Activated CD4-positive, alpha-beta T cell treated with anti-CD3 and anti-CD28 coated beads, Interleukin-2, Interleukin-6, amounts not matched to agents 100 ng/mL and 50 ng/mL, durations not matched to agents 16 hours and 8 hours (primary cell): Measurements from ENCODE around the gene PIR.

Experiments used
- DNase-seq: peaks from one replicate; pipeline ENCODE4 v3.0.0-alpha.2; 2020

Gene PIR

DNA sequence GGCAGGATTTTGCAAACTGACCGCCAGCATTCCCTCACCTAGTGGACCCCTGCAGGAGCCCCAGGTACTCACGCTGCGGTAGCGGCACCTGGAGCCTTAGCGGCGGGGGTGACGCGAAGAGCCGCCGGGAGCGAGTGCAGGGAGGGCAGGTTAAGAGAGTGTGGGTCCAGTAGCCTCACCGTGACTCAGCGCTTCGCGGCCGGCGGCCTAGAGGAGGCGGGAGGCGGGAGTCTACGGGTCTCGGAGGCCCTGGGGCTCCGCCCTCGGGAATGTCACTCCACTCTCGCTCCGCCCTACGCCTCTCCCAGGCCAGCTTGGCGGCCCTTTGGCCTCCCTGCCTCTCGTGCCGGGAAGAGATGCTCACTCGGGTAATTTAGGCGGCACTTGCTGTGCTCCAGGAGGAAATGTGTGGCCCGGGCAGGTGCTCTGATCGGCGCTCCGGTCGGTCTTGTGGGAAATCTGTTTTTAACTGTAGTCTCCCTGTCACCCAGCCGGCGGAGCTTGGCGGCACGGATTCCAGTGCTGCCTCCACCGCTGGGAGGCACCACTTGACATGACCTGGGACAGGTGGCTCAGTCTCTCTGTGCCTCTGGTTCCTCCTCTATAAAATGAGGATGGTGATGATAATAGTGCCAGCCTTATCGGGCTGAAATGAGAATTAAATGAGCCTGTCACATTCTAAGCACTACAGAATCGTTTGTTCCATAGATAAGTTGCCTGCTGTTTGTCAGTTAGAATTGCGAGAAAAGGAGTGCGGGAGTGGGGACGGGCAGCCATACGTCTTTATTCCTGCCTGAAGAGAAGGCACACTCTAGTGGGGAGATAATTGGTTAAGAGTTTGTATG is at the start of gene PIR:
Gene PIR (minus strand): TSS at position 216 of the 845 bp plus-strand sequence. CDS start 2,076 bp downstream, outside the sequence.
- peak; percentile 84 for DNase-seq

DNA sequence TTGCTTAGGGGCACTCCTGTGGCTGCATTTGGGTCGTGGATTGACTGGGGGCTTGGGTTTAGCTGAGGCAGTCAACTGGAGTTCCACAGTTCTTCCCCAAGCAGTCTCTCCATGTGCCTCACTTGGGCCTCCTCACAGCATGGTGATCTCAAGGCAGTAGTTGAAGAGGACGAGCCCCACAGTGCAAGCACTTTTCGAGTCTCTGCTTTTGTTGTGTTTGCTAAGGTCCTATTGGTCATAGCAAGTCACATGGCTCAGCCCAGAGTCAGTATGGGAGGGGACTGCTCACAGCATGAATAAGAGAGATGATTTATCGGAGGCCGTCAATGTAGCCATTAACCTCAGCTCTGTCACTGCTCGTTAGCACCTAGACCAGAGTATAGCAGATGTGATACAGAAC is 37.2 kb upstream of the PIR start:
- DNase-seq = no peak

DNA sequence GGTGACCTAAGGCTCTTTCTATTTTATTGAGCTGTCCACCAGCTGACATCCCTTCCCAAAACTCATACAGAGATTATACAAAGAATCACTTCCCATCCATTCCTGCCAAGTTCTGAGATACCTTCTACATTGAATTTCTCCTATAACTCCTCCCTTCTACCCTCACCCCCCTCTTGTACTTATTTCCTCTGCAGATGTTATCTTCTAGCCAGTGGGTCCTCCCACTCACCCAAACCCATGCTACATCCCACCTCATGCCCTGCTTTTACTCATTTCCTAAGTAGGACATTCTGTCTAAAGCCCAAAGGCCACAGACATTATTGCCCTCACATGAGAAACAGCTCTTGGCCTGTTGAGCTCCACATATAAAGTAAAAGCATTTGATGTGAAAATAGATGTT is 36.0 kb upstream of the PIR start:
- no peak for DNase-seq

GRCh38 chrX:15525664-15526416 is 32.7 kb upstream of the PIR start:
- DNase-seq = no peak

DNA sequence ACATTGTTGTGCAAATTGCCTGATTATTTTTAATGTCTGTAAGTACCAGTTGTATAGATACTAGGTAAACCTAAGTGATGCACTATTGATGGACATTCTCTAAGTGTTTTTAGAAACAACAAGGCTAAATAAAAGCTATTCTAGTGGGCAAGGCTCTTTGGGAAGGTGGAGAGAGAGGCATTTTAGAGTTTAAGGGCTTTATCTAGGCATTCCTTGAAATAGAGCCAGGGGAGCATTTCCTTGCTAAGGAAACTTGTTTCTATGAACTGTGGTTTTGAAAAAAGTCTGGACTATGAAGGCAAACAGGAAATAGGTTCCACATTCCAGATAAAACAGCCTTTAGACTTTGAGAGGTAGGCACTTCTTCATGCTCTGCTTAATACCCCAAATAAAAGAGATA is 31.3 kb upstream of the PIR start:
- no peak for DNase-seq

DNA sequence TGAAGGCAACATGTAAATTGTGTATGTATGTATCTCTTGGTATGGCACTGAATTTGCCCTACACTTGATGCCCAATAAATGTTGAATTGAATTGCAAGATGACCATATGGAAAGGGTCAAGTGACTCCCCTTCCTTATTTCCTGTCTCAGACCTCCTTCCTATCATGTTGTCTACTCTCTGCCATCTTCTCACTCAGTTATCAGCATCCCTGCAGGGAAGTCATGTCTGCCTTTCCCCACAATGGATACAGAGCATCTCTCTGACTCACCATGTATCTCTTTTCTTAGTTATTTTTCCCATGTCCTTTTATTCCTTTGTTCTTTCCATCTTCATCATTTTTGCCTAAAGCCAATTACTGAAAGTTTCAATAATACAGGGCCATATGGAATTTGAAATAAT is 30.0 kb upstream of the PIR start:
- DNase-seq = no peak

GRCh38 chrX:15522464-15522863 is 29.3 kb upstream of the PIR start:
- no peak for DNase-seq

DNA sequence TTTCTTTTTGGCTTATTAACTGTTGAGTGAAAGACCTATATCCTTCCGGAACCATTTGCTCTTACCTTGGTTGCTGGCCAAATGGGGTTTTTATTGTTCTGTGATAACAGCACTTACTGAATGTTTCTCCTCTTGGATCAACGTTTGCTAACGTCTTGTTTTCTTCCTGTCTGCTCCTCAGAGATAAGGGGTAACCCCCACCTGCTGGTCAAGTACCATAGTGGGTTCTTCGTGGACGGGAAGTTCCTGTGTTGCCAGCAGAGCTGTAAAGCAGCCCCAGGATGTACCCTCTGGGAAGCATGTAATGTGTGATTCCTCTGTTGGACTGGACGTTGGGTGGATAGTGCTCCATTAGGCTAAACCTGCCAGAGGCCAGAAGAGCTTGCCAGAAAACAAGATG is 22.8 kb upstream of the PIR start:
- DNase-seq = no peak

DNA sequence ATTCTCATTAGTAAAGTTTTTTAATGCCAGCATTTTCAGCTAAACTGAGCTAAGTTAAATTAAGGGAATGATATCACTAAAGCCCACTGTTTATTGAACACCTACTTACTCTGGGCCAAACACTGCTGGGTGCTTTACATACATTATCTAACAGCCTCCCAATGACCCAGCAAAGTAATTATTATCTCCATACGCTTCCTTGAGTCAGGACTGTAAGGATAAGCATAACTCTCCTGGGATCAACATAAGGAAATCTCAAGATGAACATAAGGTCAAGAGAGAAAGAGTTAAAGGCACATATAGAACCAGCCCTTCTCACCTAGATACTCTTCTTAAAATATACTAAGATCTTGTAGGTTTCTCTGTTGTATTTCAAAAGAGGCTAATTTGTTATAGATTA is 21.1 kb upstream of the PIR start:
- DNase-seq = no peak

DNA sequence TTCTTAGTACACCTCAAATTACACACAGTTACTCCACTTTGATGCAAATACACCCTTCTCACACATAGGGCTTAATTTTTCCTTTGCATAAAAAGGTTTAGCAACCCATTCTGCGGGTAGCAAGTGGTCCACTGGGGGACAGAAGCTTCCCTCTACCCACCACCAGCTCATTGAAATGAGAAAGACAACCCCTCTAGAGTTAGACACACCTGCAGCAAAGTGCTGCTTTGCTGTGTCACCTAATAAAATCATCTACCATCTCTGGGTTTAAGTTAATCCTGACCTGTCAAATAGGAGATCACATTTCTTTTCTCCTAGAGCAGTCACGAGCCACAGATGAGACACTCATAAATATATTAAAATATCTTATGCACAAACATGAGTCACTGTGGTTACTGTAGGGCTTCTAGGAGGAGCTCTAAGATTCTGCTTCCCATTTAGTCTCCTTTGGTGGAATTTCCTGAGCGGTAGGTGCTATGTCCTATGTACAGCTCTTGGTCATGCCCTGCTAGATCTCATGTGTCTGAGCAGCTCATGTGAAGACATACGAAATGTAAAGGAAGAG is 19.4 kb upstream of the PIR start:
- DNase-seq = no peak

DNA sequence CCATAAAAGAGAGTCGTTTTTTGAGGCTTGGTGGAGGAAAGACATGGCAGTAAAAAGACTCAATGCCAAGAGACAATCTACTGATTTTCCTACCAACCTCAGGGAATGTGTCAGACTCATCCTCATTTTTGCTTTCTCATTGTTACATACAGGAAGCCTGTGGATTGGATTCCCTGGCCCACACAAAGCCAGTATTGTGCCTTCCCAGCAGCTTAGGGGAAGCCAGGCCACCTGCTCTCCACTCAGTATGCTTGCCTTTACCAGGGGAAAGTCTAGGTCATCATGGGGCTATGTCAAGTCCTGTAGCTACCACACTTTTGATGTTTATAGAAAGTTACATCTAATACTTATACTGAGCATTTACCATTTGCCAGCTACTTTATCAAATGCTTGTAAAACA is 18.4 kb upstream of the PIR start:
- DNase-seq = no peak

DNA sequence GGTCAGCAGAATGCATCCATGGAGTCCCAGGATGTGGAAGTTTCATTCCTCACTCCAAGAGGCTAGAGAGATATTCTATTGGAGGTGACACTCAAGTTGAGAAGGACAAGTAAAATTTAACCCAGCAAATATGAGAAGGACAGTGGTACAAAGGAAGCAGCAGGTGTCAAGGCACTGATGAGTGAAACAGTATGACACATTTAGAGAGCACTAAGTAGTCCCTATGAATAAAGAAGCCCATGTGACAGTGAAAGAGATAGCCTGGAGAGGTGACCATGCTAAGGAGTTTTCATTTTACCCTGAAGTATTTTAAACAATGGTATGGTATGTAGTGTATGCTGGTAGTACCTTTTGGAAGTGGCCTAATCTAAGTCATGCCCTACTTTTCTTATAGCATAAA is 16.7 kb upstream of the PIR start:
- no peak for DNase-seq

DNA sequence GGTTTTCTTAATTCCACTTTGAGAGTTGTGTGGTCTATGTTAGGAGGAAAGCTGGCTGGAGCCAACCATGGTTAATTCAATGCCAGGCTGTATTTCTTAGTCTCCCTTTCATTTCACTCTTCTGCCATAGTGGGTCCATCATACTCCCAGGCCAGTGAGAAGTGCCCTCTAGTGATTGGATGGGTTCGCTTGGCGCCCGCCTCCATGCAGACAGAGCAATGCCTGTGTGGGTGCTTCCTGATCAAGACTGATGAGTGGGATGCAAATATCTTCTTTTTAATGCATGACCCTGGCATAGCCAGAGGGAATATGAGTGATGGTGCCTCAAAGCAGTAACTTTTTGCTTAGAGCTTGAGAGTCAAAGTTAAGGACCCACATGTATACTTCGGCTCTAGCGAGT is 13.9 kb upstream of the PIR start:
- DNase-seq = no peak

GRCh38 chrX:15505101-15505500 is 12.0 kb upstream of the PIR start:
- no peak for DNase-seq

- DNase-seq = no peak
Observed at GRCh38 chrX:15504661-15505060, 11.5 kb upstream of the PIR start.

GRCh38 chrX:15501506-15501905 is 8.4 kb upstream of the PIR start:
- no peak for DNase-seq

- no peak for DNase-seq
Observed at GRCh38 chrX:15500497-15500966, 7.4 kb upstream of the PIR start, which contains the start of gene BMX. Gene BMX, plus strand, starts transcription at chrX:15500807. Its CDS starts 7,547 bp downstream, at chrX:15508354.

GRCh38 chrX:15499976-15500375 is 6.8 kb upstream of the PIR start:
- no peak for DNase-seq

DNA sequence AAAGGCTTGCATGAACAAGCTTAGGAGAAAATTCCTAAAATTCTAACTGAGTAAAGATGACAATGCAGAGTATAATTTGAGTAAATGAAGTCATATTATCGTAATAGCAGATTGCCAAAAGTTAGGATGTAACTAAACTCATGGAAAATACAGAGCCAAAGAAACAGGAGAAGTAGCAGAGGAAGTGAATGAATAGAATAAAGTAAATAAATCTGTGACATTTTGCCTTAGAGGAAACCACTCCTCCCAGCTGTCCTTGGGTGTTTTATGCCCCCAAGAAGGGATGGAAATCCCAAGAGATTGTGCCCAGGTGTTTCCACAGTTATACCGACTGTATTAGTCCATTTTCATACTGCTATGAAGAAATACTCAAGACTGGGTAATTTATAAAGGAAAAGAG is 5.6 kb upstream of the PIR start:
- DNase-seq = no peak

DNA sequence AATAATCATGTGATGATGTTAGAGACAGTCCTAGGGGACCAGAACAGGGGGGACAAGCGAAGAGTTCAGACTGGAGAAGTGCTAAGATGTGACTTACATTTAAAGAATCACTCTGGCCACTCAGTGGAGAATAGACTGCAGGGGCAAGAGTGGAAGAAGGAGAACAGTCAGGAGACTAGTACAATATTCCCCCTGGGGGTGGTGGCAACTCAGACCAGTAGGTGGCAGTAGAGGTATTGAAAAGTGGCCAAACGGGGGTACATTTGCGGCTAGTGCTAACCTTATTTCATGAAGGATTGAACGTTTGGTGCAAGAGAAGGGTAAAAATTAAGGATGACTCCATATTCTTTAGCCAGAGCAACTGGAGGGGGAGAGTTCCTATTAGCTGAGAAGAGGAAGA is 4.7 kb upstream of the PIR start:
- peak; percentile 77 for DNase-seq

- DNase-seq = no peak
Observed at GRCh38 chrX:15496824-15497223, 3.7 kb upstream of the PIR start.

GRCh38 chrX:15495801-15496200 is 2.7 kb upstream of the PIR start:
- DNase-seq = no peak

GRCh38 chrX:15492469-15492868 is 664 bp downstream of the PIR start:
- no peak for DNase-seq

DNA sequence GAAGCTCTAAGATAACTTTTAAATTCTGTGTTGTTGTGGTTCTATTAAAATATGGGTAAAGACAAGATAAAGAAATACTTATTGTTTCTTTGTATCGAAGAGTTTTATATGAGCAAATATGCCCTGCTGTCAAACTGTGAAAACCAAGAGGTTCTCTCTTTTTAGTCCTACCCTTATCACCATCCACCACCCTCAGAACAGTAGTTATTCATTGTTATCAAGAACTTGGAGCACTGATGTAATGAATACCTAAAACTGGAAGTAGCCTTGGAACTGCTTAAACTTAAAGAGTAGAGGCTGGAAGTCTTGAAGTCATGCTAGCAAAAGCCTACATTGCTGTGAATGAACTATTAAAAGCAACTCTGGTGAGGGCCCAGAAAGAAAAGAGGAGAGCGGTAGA is 9.2 kb downstream of the PIR start:
- DNase-seq = no peak
